Trophoblast cell (in vitro differentiated cells and primary cell): Measurements from ENCODE around the gene DES.

Experiments
- DNase-seq, 2 donors: peaks; one replicate each; pipeline ENCODE4 v3.0.0-alpha.2; 2016
- H2AFZ ChIP-seq: 2 replicates; pipeline ENCODE4 v1.6.1; 2013; ENCODE audit warnings: low read length, moderate library complexity, mild to moderate bottlenecking; ENCODE audit not compliant: insufficient read depth, poor library complexity
- H2AK5ac ChIP-seq: 2 replicates; pipeline ENCODE4 v1.6.1; 2013; ENCODE audit warnings: mild to moderate bottlenecking, low read length
- H2BK120ac ChIP-seq: 2 replicates; pipeline ENCODE4 v1.6.1; 2013; ENCODE audit warnings: low read length, mild to moderate bottlenecking, moderate library complexity; ENCODE audit not compliant: insufficient read depth, poor library complexity
- H2BK12ac ChIP-seq: 2 replicates; pipeline ENCODE4 v1.6.1; 2013; ENCODE audit warnings: mild to moderate bottlenecking, low read length, moderate library complexity
- H2BK5ac ChIP-seq: 2 replicates; pipeline ENCODE4 v1.6.1; 2013; ENCODE audit warnings: low read length, low read depth, moderate library complexity, mild to moderate bottlenecking; ENCODE audit not compliant: poor library complexity
- H3K14ac ChIP-seq: 2 replicates; pipeline ENCODE4 v1.6.1; 2013; ENCODE audit warnings: mild to moderate bottlenecking, low read length
- H3K18ac ChIP-seq: 2 replicates; pipeline ENCODE4 v1.6.1; 2013; ENCODE audit warnings: mild to moderate bottlenecking, low read length
- H3K23ac ChIP-seq: 2 replicates; pipeline ENCODE4 v1.6.1; 2013; ENCODE audit warnings: low read length
- H3K27ac ChIP-seq: 2 replicates; pipeline ENCODE4 v1.5.1; 2013; ENCODE audit warnings: low read depth, mild to moderate bottlenecking, inconsistent platforms, low read length, moderate library complexity
- H3K27me3 ChIP-seq: 2 replicates; pipeline ENCODE4 v1.6.1; 2013; ENCODE audit warnings: inconsistent platforms, mild to moderate bottlenecking, low read length, moderate library complexity; ENCODE audit not compliant: insufficient read depth
- H3K36me3 ChIP-seq, 2 experiments: 1 replicate in 1 of 2; 2 replicates in 1 of 2; pipeline ENCODE4 v1.6.1; 2013; ENCODE audit warnings: low read length in 2 of 2, mild to moderate bottlenecking in 2 of 2, moderate library complexity in 1 of 2; ENCODE audit not compliant: insufficient read depth in 2 of 2, control insufficient read depth in 1 of 2
- H3K4ac ChIP-seq: 2 replicates; pipeline ENCODE4 v1.6.1; 2013; ENCODE audit warnings: low read depth, mild to moderate bottlenecking, low read length, moderate library complexity
- H3K4me1 ChIP-seq, 2 experiments: 1 replicate in 1 of 2; 2 replicates in 1 of 2; pipeline ENCODE4 v1.6.1; 2013; ENCODE audit warnings: low read length in 2 of 2, mild to moderate bottlenecking in 2 of 2, moderate library complexity in 1 of 2; ENCODE audit not compliant: insufficient read depth in 2 of 2, control insufficient read depth in 1 of 2
- H3K4me2 ChIP-seq: 2 replicates; pipeline ENCODE4 v1.6.1; 2013; ENCODE audit warnings: inconsistent platforms, mild to moderate bottlenecking, low read length, moderate library complexity
- H3K4me3 ChIP-seq: 2 replicates; pipeline ENCODE4 v1.5.1; 2013; ENCODE audit warnings: mild to moderate bottlenecking, low read depth, low read length, inconsistent platforms
- H3K79me1 ChIP-seq: one replicate; pipeline ENCODE4 v1.6.1; 2013; ENCODE audit warnings: low read length
- H3K79me2 ChIP-seq: 2 replicates; pipeline ENCODE4 v1.6.1; 2013; ENCODE audit warnings: low read length, mild to moderate bottlenecking; ENCODE audit not compliant: control insufficient read depth, insufficient read depth, poor library complexity
- H3K9ac ChIP-seq: 2 replicates; pipeline ENCODE4 v1.6.1; 2013; ENCODE audit warnings: mild to moderate bottlenecking, low read length
- H3K9me3 ChIP-seq: 2 replicates; pipeline ENCODE4 v1.6.1; 2013; ENCODE audit warnings: low read depth, mild to moderate bottlenecking, control low read depth, inconsistent platforms, low read length; ENCODE audit not compliant: insufficient read depth
- H4K12ac ChIP-seq: 2 replicates; pipeline ENCODE4 v1.6.1; 2013; ENCODE audit warnings: low read depth, mild to moderate bottlenecking, low read length, moderate library complexity
- H4K8ac ChIP-seq: 2 replicates; pipeline ENCODE4 v1.6.1; 2013; ENCODE audit warnings: low read depth, mild to moderate bottlenecking, low read length, moderate library complexity
- H4K91ac ChIP-seq: one replicate; pipeline ENCODE4 v1.6.1; 2013; ENCODE audit warnings: low read depth, mild to moderate bottlenecking, low read length, moderate library complexity
- WGBS: extraction: QIAGEN DNeasy Blood & Tissue Kit; methylation state at CpG from one replicate; pipeline ENCODE4 v1.1.7; 2013; ENCODE audit warnings: missing lambda C conversion rate; ENCODE audit not compliant: insufficient read length, insufficient coverage; ENCODE audit errors: extremely low coverage; 5-methylcytosine and 5-hydroxymethylcytosine counted together

The DES gene

GRCh38 chr2:219420687-219421086 is 2.5 kb downstream of the DES start:
- WGBS: no CpG with 5 or more reads among the region's 8 CpGs
- H2BK120ac ChIP-seq: no peak overlapping the region
- H3K4me3 ChIP-seq: no peak overlapping the region

GRCh38 chr2:219421323-219421722 is 3.1 kb downstream of the DES start:
- H3K23ac ChIP-seq: no peak overlapping the region
- no CpG with 5 or more reads among the region's 17 CpGs for WGBS
- no peak overlapping the region for H3K27ac ChIP-seq
- H3K4me2 ChIP-seq: no peak overlapping the region
- peaks cover 0 to 4% of the 10 kb centered on the region in 2 experiments for H3K4me1 ChIP-seq
- H3K9ac ChIP-seq: no peak overlapping the region
- no peak overlapping the region for H2BK5ac ChIP-seq
- H3K9me3 ChIP-seq: peaks cover 6% of the 10 kb centered on the region
- H3K79me2 ChIP-seq: no peaks in the 10 kb centered on the region
- no peak overlapping the region for H2BK12ac ChIP-seq
- no peak overlapping the region for H4K12ac ChIP-seq
- H3K4me3 ChIP-seq: no peak overlapping the region
- no peak overlapping the region for H3K4ac ChIP-seq
- no peak overlapping the region for H4K8ac ChIP-seq
- no peak overlapping the region for H2AK5ac ChIP-seq
- no peak overlapping the region for H2BK120ac ChIP-seq
- no peak overlapping the region for H4K91ac ChIP-seq
- no peaks in the 10 kb centered on the region for H3K79me1 ChIP-seq
- no peaks in the 10 kb centered on the region for H3K36me3 ChIP-seq
- H3K14ac ChIP-seq: no peak overlapping the region
- no peak overlapping the region for H2AFZ ChIP-seq
- peaks cover 11% of the 10 kb centered on the region for H3K27me3 ChIP-seq
- H3K18ac ChIP-seq: no peak overlapping the region
- DNase-seq: no peak

More at GRCh38 chr2:219420687-219421086, 2.5 kb downstream of the DES start:
- H3K27ac ChIP-seq: no peak overlapping the region
- H3K79me1 ChIP-seq: no peaks in the 10 kb centered on the region
- no peak overlapping the region for H2BK12ac ChIP-seq
- H4K12ac ChIP-seq: no peak overlapping the region
- no peak overlapping the region for H4K91ac ChIP-seq
- no peak overlapping the region for H3K4me2 ChIP-seq
- no peak overlapping the region for H2AFZ ChIP-seq
- peaks cover 0 to 4% of the 10 kb centered on the region in 2 experiments for H3K4me1 ChIP-seq
- H3K79me2 ChIP-seq: no peaks in the 10 kb centered on the region
- peaks cover 4% of the 10 kb centered on the region for H3K9me3 ChIP-seq
- no peaks in the 10 kb centered on the region for H3K36me3 ChIP-seq
- H2AK5ac ChIP-seq: no peak overlapping the region
- H3K4ac ChIP-seq: no peak overlapping the region
- H2BK5ac ChIP-seq: no peak overlapping the region
- H4K8ac ChIP-seq: no peak overlapping the region
- peaks cover 11% of the 10 kb centered on the region for H3K27me3 ChIP-seq
- H3K23ac ChIP-seq: no peak overlapping the region
- H3K14ac ChIP-seq: no peak overlapping the region
- DNase-seq: no peak
- H3K18ac ChIP-seq: no peak overlapping the region
- H3K9ac ChIP-seq: no peak overlapping the region

GRCh38 chr2:219422952-219423534 is 4.9 kb downstream of the DES start:
- Histone ChIP-seq H3K79me1 (no peaks in the 10 kb centered on the region), H3K23ac (no peak overlapping the region), H2BK5ac (no peak overlapping the region), H3K18ac (no peak overlapping the region), H3K4ac (no peak overlapping the region), H3K27me3 (peaks cover 11% of the 10 kb centered on the region), H3K79me2 (no peaks in the 10 kb centered on the region), H4K8ac (no peak overlapping the region), H4K91ac (no peak overlapping the region), H4K12ac (no peak overlapping the region), H2AFZ (no peak overlapping the region), H2BK12ac (no peak overlapping the region), H2BK120ac (no peak overlapping the region), H3K36me3 (no peaks in the 10 kb centered on the region), H3K4me1 (peaks cover 0 to 4% of the 10 kb centered on the region in 2 experiments), H3K4me3 (no peak overlapping the region), H3K9me3 (peaks cover 5% of the 10 kb centered on the region), H3K9ac (no peak overlapping the region), H3K14ac (no peak overlapping the region), H3K4me2 (no peak overlapping the region), H3K27ac (no peak overlapping the region), H2AK5ac (no peak overlapping the region)
- WGBS: no CpG with 5 or more reads among the region's 8 CpGs
- no peak for DNase-seq

GRCh38 chr2:219423652-219424377 is 5.6 kb downstream of the DES start:
- no peak for DNase-seq
- Histone ChIP-seq H3K4me1 (peaks cover 0 to under 1% of the 10 kb centered on the region in 2 experiments), H3K9me3 (peaks cover 2% of the 10 kb centered on the region), H3K23ac (no peak overlapping the region), H2BK120ac (no peak overlapping the region), H3K4me3 (no peak overlapping the region), H3K79me2 (no peaks in the 10 kb centered on the region), H3K36me3 (no peaks in the 10 kb centered on the region), H2AK5ac (no peak overlapping the region), H4K8ac (no peak overlapping the region), H3K4ac (no peak overlapping the region), H3K27ac (no peak overlapping the region), H3K9ac (no peak overlapping the region), H2AFZ (no peak overlapping the region), H2BK12ac (no peak overlapping the region), H2BK5ac (no peak overlapping the region), H4K91ac (no peak overlapping the region), H3K18ac (no peak overlapping the region), H3K14ac (no peak overlapping the region), H3K79me1 (no peaks in the 10 kb centered on the region), H4K12ac (no peak overlapping the region), H3K4me2 (no peak overlapping the region), H3K27me3 (peaks cover 4% of the 10 kb centered on the region)
- no CpG with 5 or more reads among the region's 14 CpGs for WGBS
